D721Med (cell line): ENCODE results near the gene TNRC6A.
"Not testable (repeated sequence)": the region's sequence is repeated elsewhere in the genome, so short reads cannot be mapped to it uniquely, and the experiment has no call there.

Experiments
- DNase-seq: peaks from one replicate; pipeline ENCODE4 v3.0.0; 2011; ENCODE audit warnings: low spot score; ENCODE audit not compliant: insufficient read length
- FAIRE-seq: peaks from 2 replicates; lab custom pipeline; 2011; peaks lifted over from hg19 to GRCh38; lab: Jason Lieb, UNC
- TF ChIP-seq, protein P1 (sequence below): IDR thresholded peaks from 2 replicates; pipeline ENCODE4 v1.5.1; 2012; ENCODE audit warnings: mild to moderate bottlenecking, control low read depth; ENCODE audit not compliant: insufficient read depth; ENCODE audit errors: missing control alignments

TNRC6A gene

DNA sequence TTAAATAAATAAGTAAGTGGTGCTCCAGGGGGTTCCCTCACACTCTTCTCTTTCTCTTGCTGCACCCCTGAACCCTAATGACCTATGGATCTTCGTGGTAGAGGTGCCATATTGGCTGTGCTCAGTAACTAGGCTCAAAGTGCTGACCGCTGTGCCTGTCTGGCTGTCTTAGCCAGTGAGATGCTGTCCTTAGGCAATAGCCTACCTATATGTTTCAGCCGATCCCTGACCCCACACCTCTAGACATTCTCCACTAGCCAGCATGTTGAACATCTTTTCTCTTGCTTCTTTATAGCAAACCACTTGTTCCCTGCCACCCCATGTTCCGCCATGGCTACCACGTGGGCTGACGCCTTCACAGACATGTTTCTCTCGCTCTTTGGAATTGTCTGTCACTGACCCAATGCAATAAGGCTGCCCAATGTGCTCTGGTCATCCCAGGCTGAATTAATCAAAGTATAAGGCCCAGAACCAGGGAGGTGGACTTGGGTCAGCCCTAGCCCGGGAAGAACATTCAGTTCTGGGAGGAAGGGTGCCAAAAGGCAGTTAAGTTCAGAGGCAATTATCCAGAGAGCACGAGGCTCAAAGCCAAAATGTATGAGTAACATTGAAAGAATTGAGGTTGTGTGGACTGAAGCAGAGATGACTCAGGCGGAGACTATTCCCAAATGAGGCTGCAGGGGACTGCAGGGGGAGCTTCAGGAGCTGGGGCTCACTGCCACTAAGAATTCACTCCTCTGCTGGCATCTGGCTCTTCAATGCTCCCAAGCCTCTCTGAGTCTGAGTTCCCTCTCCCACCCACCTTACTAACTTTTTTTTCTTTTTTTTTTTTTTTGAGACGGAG is 28.7 kb upstream of the TNRC6A start:
- TF ChIP-seq, protein P1, sequence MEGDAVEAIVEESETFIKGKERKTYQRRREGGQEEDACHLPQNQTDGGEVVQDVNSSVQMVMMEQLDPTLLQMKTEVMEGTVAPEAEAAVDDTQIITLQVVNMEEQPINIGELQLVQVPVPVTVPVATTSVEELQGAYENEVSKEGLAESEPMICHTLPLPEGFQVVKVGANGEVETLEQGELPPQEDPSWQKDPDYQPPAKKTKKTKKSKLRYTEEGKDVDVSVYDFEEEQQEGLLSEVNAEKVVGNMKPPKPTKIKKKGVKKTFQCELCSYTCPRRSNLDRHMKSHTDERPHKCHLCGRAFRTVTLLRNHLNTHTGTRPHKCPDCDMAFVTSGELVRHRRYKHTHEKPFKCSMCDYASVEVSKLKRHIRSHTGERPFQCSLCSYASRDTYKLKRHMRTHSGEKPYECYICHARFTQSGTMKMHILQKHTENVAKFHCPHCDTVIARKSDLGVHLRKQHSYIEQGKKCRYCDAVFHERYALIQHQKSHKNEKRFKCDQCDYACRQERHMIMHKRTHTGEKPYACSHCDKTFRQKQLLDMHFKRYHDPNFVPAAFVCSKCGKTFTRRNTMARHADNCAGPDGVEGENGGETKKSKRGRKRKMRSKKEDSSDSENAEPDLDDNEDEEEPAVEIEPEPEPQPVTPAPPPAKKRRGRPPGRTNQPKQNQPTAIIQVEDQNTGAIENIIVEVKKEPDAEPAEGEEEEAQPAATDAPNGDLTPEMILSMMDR: no peak
- DNase-seq: no peak
- FAIRE-seq: no peak

DNA sequence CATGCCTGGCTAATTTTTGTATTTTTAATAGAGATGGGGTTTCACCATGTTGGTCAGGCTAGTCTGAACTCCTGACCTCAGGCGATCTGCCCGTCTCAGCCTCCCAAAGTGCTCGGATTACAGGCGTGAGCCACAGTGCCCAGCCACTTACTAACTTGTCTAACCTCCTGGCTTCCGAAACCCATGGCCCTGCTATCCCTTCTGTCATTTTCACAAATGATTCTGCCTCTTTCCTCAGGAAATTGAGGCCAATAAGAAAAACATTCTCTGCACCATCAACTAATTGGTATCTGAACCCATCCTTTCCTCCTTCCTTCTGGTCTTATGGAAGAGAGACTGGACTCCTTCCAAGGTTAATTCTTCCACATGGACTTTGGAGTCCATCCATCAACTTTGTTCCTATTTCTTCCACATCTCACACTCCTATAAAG is 27.9 kb upstream of the TNRC6A start:
- DNase-seq (no peak), FAIRE-seq (no peak)
- TF ChIP-seq, protein P1: no peak

DNA sequence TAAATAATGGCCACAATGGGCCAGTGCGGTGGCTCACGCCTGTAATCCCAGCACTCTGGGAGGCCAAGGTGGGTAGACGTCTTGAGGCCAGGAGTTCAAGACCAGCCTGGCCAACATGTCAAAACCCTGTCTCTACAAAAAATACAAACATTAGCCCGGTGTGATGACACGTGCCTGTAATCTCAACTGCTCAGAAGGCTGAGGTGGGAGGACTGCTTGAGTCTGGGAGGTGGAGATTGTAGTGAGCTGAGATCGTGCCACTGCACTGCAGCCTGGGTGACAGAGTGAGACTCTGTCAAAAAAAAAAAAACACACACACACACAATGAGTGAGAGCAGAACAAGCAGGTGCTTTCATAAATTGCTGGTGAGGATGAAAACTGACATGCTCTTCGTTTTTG is 21.7 kb upstream of the TNRC6A start:
- not testable (repeated sequence) for DNase-seq, FAIRE-seq

DNA sequence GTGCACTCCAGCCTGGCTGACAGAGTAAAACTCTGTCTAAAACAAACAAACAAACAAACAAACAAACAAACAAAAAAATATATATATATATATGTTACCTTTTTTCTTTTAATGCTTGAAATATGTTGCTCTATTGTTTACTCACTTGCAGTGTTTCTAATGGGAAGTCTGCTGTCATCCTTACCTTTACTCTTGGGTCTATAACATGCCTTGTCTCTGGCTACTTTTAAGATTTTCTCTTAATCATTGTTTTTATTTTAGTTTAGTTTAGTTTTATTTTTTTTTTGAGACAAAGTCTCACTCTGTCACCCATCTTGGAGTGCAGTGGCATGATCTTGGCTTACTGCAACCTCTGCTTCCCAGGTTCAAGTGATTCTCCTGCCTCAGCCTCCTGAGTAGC is 16.1 kb upstream of the TNRC6A start:
- TF ChIP-seq, protein P1: no peak
- DNase-seq (no peak), FAIRE-seq (no peak)

DNA sequence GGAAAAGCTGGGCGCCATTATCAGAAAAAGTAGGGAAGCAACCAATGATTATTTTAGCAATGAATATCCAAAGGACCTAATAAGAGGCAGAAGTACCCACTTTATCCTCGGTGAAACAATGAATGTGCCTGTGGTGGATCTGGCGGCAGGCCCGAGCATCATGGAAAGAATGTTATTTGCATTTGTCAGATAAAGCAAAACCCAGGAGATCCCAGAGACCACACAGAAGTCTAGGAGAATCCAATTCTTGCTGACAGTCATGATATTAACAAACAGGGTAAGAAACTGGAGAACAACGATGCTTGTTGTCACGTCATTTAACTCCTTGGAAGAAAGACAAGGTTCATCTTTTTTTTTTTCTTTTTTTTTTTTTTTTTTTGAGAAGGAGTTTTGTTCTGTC is 12.0 kb upstream of the TNRC6A start:
- FAIRE-seq (no peak), DNase-seq (no peak)
- TF ChIP-seq, protein P1: no peak

DNA sequence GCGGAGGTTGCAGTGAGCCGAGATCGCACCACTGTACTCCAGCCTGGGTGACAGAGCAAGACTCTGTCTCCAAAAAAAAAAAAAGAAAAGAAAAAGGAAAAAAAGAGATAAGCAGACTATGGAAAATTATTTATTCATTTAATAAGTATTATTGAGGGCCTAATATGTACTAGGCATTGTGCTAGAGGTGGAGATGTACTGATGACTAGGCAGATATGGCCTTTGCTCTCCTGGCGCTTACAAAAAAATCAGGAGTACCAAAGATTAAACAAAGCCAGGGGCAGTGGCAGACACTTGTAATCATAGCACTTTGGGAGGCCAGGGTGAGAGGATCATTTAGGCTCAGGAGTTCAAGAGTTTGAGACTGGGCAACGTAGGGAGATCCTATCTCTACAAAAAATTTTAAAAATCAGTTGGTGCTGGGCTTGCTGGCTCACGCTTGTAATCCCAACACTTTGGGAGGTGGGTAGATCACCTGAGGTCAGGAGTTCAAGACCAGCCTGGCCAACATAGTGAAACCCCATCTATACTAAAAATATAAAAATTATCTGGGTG is 10.4 kb upstream of the TNRC6A start:
- TF ChIP-seq, protein P1: no peak
- DNase-seq (no peak), FAIRE-seq (no peak)

DNA sequence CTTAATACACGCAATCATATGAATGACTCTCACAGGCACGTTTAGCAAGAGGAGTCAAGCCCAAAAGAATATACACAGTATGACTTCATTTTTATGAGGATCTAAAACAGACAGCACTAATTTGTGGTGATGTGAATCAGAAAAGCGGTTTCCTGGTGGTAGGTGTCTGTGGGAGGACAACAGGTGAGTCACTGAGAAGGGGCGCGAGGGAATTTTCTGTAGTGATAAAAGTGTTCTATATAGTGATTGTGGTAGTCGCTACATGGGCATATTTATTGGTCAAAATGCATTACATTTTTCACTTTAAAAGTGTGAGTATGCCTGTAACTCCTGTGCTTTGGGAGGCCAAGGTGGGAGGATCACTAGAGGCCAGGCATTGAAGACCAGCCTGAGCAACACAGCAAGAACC is 7.6 kb upstream of the TNRC6A start:
- TF ChIP-seq, protein P1: no peak
- no peak for FAIRE-seq
- no peak for DNase-seq
